SH-SY5Y (cell line): Measurements from ENCODE around the gene CLDN1.

Experiments used
- GATA2 ChIP-seq: IDR thresholded peaks from 2 replicates; pipeline ENCODE4 v1.6.1; 2011; ENCODE audit warnings: mild to moderate bottlenecking, low read depth, low read length
- GATA3 ChIP-seq: IDR thresholded peaks from 2 replicates; pipeline ENCODE4 v1.6.1; 2011; ENCODE audit warnings: low read depth, mild to moderate bottlenecking, low read length, moderate library complexity

The CLDN1 gene

GRCh38 chr3:190340071-190340470 is 17.8 kb upstream of the CLDN1 start:
- no peak for TF ChIP-seq GATA2
- TF ChIP-seq GATA3 = no peak

- no peak for TF ChIP-seq GATA3
- no peak for TF ChIP-seq GATA2
Measured at GRCh38 chr3:190339130-190339529, 16.9 kb upstream of the CLDN1 start.

GRCh38 chr3:190338717-190339116 is 16.5 kb upstream of the CLDN1 start:
- TF ChIP-seq GATA2 = no peak
- TF ChIP-seq GATA3 = no peak

GRCh38 chr3:190337301-190337700 is 15.1 kb upstream of the CLDN1 start:
- TF ChIP-seq GATA3 = no peak
- TF ChIP-seq GATA2 = no peak

DNA sequence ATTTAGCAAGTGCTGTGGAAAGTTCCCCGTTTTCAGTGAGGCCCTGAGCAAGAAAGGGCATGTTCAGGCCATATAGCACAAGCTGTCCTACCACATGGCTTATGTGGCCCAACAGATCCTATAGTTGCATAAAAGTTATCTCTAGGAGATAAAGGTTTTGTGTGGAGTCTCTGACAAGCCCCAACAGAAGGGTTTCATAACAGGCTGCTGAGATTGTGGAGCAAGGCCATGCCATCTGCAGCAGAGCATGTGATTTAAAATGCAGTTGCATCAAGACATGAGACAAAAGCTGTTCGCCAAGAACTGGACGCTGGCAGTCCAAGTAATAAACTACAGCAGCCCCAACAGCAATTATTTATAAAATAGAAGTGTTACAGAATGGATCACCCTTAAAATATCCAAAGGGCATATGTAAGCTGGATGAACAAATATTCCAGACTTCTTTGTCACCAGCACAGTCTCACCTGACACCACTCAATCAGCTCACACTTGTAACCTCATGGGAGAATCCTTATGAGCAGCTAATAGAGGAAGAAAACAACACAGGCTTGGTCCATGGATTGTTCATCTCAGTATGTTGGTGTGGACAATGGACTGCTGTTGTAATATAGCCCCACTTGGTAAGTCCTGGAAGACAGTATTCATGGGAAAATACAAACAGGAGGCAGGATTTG is 14.4 kb upstream of the CLDN1 start:
- TF ChIP-seq GATA3 (no peak), GATA2 (no peak)

DNA sequence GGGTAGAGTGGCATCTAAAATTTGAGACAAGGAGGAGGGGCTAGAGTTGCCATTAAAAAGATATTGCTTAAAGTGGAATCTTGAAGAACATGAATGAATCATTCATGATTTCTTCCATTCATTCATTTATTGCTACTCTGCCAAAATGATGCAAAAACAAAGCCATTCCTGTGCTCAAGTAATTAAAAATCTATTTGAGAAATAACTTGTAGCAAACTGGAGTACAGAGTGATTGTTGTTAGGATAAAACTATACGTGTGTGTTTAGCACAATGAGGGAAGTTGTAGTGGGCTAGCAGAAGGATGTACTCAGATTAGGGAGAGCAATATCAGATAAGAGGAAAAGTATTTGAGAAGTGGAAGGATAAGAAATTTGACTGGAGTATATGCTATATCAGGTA is 11.7 kb upstream of the CLDN1 start:
- no peak for TF ChIP-seq GATA3
- no peak for TF ChIP-seq GATA2

DNA sequence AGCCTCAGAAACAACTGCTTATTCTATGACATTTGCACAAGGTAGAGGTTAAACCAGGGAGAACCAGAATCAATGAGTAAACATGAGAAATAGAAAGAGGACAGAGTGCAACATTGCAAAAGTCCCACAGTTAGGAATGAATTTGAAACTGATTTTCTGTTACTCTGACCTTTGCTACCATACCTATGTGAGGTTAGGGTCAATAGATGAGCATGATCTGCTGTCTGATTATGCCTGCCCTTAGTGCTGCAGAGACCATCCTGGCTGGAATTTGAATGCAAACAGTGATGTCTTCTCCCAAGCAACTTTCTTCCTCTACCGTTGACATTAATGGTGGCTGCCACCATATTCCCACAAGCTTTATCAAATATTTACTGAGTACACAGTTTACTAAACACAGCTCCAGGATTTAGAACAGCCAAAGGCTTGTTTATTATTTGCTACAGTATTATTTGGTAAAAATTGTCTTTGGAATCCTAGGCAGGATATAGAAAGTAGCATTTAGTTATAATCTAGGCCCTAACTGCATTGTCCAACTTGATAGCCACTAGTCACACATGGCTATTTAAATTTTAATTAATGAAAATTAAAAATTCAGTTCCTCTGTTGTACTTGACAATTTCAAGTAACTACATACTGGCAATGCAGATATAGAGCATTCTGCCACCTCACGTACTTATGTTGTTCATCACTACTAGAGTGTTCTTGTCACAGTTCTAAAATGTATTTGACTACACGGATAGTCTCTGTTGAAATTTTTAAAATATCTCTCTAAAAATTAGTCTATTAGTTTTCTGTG is 8.9 kb upstream of the CLDN1 start:
- TF ChIP-seq GATA3 (no peak), GATA2 (no peak)

DNA sequence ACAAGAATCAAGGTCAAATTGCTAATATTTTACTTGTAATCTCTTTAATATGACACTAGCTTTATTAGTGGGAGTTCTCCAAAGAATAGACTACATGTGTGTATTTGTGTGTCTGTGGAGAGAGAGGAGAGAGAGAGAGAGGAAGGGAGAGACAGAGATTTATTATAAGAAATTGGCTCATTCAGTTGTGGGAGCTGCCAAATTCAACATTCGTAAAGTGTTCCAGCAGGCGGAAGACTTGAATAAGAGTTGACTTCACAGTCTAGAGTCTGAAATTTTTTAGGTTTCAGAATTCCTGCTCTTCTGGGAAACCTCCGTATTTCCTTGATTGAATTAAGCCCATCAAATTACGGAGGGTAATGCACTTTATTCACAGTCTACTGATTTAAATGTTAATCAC is 4.7 kb upstream of the CLDN1 start:
- no peak for TF ChIP-seq GATA2
- no peak for TF ChIP-seq GATA3

DNA sequence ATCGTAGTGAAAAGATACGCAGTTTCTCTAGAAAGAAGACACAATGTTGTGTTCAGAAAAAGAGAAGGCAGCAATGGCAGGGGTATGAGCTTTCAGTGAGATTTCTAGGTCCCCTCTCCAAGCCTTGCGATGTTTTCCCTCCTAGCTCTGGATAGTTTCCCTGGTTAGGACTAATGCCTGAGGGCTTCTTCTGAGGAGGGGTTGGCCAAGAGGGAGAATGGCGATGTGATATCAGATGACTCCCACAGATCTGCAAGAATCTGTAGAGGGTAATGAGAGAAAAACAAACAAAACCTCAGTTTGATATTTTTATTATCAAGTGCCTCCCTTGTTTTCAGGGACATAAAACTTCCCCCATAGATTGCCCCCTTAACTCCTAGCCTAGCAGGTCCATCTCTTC is 4.1 kb upstream of the CLDN1 start:
- TF ChIP-seq GATA2 (no peak), GATA3 (no peak)

DNA sequence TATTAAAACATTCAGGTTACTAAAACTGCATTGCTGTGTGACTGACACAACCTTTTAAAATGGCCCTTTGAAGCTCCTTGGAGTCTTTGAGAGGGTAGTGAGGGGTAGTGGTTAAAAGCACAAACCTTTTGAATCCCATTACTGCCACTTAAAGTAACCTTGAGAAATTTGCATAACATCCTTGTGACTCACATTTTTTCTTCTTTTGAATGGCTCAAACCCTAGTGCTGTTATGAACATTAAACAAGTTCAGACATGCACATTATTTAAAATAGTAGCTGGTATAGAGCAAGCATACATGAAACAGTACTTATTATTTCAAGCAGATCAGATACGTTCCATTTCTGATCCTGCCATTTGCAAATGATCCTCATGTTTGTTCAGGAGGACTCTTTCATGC is 3.7 kb upstream of the CLDN1 start:
- TF ChIP-seq GATA3 (no peak), GATA2 (no peak)

GRCh38 chr3:190323246-190323626 is 990 bp upstream of the CLDN1 start:
- no peak for TF ChIP-seq GATA2
- no peak for TF ChIP-seq GATA3

GRCh38 chr3:190322604-190323245 is 479 bp upstream of the CLDN1 start:
- TF ChIP-seq GATA3 = no peak

GRCh38 chr3:190320594-190321362 is 1.5 kb downstream of the CLDN1 start:
- no peak for TF ChIP-seq GATA3
- no peak for TF ChIP-seq GATA2

DNA sequence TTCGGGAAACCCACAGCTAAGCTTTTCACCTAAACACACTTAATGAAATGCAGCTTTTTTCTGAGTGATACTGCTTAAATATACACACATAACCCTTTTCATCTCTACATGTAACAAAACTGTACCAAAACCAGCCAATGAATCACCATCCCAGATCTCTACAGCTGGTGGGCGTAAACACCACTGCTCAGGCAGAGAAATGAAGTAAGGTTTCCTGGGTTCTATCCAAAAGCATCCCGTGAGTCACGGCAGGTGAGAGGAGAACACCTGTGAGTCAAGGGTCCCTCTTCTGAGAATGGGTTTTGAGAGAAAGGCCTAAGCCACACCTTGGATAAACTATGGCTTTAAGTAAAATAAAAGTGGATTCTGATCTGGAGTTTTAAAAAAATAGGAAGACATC is 2.6 kb downstream of the CLDN1 start:
- no peak for TF ChIP-seq GATA3

- TF ChIP-seq GATA3 = no peak
- no peak for TF ChIP-seq GATA2
Measured at GRCh38 chr3:190318666-190319065, 3.6 kb downstream of the CLDN1 start.
